IPS DF 6.9 (cell line): ENCODE measurements around the gene ATF6B.

Experiments
- DNase-seq: peaks from one replicate; pipeline ENCODE4 v3.0.0-alpha.2; 2013; ENCODE audit warnings: low read depth, low spot score
- H3K27ac ChIP-seq: one replicate; pipeline ENCODE4 v1.5.1; 2013; ENCODE audit warnings: low read length, control low read depth
- H3K27me3 ChIP-seq: 2 replicates; pipeline ENCODE4 v1.6.1; 2013; ENCODE audit warnings: mild to moderate bottlenecking, low read length; ENCODE audit not compliant: control insufficient read depth, insufficient read depth
- H3K36me3 ChIP-seq: 2 replicates; pipeline ENCODE4 v1.6.1; 2013; ENCODE audit warnings: low read length; ENCODE audit not compliant: control insufficient read depth, insufficient read depth
- H3K4me1 ChIP-seq: 2 replicates; pipeline ENCODE4 v1.6.1; 2013; ENCODE audit warnings: low read length; ENCODE audit not compliant: control insufficient read depth, insufficient read depth
- H3K4me3 ChIP-seq: 2 replicates; pipeline ENCODE4 v1.5.1; 2013; ENCODE audit warnings: mild to moderate bottlenecking, low read length
- H3K9me3 ChIP-seq: 2 replicates; pipeline ENCODE4 v1.6.1; 2013; ENCODE audit warnings: low read length, inconsistent platforms; ENCODE audit not compliant: control insufficient read depth, insufficient read depth
- WGBS: extraction: QIAGEN DNeasy Blood & Tissue Kit; methylation state at CpG from one replicate; pipeline ENCODE4 v1.1.7; 2013; ENCODE audit warnings: mixed read lengths, missing lambda C conversion rate; ENCODE audit not compliant: insufficient read length, insufficient coverage; 5-methylcytosine and 5-hydroxymethylcytosine counted together

ATF6B gene

GRCh38 chr6:32082478-32082877 is 45.6 kb downstream of the ATF6B start:
- no peak for DNase-seq
- Histone ChIP-seq H3K27ac (no peak overlapping the region), H3K27me3 (no peaks in the 10 kb centered on the region)

DNA sequence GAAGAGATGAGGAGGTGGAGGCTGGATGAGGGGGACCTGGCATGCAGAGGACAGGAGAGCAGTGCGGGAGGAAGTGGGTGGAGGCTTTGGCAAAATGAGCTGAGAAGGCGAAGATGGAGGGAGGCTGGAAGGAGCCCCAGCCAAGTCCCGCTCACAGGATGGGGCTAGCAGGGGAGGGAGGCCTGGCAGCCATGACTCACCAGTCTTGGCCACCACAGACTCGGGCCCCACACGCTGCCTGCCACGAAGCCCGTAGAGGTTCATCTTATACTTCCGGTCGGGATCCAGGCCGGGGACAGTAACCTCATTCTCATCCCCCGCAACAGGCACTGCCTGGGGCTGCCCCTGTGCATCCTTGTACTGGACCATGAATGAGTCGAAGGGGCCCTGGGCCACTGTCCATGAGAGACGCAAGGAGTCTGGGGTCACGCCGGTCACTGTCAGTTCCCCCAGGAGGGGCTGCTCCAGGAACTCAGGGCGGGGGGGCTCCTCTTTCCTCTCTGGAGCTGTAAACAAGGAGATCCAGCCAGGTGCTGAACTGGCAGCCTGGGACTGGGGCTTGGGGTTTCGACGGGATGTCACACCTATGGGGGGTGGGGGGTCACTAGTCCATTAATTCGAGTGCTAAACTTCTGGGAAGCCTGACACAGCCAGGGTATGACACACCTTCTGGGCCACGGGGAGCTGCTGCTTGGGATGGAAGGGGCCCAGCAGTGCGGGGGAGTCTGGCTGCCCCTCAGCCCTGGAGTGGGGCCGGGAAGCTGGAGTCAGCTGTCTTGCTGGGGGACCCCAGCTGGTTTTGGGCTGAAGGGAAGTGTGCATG is 46.7 kb downstream of the ATF6B start:
- H3K27ac ChIP-seq = no peak overlapping the region
- peaks cover 2% of the 10 kb centered on the region; the same call in 1 of the 2 replicates for H3K4me1 ChIP-seq
- no CpG with 5 or more reads among the region's 22 CpGs for WGBS
- no peak overlapping the region for H3K4me3 ChIP-seq
- H3K27me3 ChIP-seq = no peaks in the 10 kb centered on the region
- H3K36me3 ChIP-seq = 0 out of 2 replicates have a peak, but pooled peaks cover 2% of the 10 kb centered on the region
- no peak for DNase-seq
- H3K9me3 ChIP-seq = no peaks in the 10 kb centered on the region

More at GRCh38 chr6:32082478-32082877, 45.6 kb downstream of the ATF6B start:
- H3K4me1 ChIP-seq = peaks cover 7% of the 10 kb centered on the region; the same call in 1 of the 2 replicates
- 0 out of 2 replicates have a peak, but pooled peaks cover 2% of the 10 kb centered on the region for H3K36me3 ChIP-seq
- H3K9me3 ChIP-seq = no peaks in the 10 kb centered on the region
- H3K4me3 ChIP-seq = no peak overlapping the region
- no CpG with 5 or more reads among the region's 6 CpGs for WGBS

DNA sequence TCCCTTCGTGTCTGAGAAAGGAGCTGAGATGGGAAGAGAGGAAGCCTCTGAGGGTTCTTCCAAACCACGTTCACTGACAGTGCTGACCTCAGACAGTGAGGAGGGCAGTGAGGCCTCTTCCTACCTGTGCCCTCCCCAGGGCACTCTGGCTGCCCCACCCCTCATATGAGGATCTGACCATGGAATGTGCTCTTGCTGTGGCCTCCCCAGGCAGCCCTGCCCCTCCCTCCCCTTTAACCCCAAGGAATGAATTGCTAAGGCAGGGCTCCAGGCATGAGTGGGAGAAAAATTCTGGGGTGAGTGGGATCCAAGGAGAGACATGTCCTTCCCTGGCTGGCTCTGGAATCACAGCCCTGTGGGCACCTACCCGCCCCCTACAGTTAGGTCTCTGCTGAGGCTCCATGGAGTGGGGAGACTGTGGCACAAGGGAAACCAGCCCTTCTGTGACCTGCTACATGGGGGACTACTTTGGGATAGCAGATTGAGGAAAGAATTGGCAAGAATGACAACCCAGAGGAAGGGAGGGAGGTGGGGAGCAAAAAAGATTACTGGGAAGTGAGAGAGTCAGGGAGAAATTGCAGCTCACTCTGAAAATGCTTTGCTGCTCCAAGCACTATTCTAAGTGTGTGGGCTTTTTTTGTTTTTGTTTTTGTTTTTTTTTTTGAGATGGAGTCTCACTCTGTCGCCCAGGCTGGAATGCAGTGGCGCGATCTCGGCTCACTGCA is 48.3 kb downstream of the ATF6B start:
- WGBS = no CpG with 5 or more reads among the region's 7 CpGs
- DNase-seq = no peak
- Histone ChIP-seq H3K4me3 (no peak overlapping the region), H3K27me3 (no peaks in the 10 kb centered on the region), H3K4me1 (no peaks in the 10 kb centered on the region), H3K27ac (no peak overlapping the region), H3K9me3 (no peaks in the 10 kb centered on the region), H3K36me3 (0 out of 2 replicates have a peak, but pooled peaks cover 2% of the 10 kb centered on the region)

DNA sequence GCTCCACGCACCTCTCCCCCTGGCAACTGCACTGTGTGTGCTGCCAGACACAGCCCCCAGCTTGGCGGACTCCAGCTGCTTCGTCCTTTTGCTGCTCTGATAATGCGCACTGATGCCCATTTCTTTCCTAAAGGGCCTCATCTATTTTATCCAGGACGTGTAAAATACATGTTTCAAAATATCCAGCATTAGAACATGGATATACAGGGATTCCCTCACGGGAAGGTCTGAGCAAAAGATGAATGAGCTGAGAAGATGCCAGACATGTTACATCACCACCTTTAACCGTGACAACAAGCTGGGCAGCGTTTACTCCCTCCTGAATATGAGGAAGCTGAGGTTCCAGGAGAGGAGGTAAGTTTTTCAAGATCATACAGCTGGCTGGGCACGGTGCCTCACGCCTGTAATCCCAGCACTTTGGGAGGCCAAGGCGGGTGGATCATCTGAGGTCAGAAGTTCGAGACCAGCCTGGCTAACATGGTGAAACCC is 51.7 kb downstream of the ATF6B start:
- H3K36me3 ChIP-seq = 0 out of 2 replicates have a peak, but pooled peaks cover 2% of the 10 kb centered on the region
- H3K27ac ChIP-seq = no peak overlapping the region
- no CpG with 5 or more reads among the region's 12 CpGs for WGBS
- no peaks in the 10 kb centered on the region for H3K9me3 ChIP-seq
- no peaks in the 10 kb centered on the region for H3K4me1 ChIP-seq
- DNase-seq = no peak
- no peak overlapping the region for H3K4me3 ChIP-seq
- H3K27me3 ChIP-seq = no peaks in the 10 kb centered on the region

- no peak overlapping the region for H3K27ac ChIP-seq
- H3K36me3 ChIP-seq = 0 out of 2 replicates have a peak, but pooled peaks cover 2% of the 10 kb centered on the region
- no peaks in the 10 kb centered on the region for H3K27me3 ChIP-seq
- no peaks in the 10 kb centered on the region for H3K9me3 ChIP-seq
- H3K4me3 ChIP-seq = no peak overlapping the region
- WGBS = no CpG with 5 or more reads among the region's 3 CpGs
- no peak for DNase-seq
- no peaks in the 10 kb centered on the region for H3K4me1 ChIP-seq
Measured at GRCh38 chr6:32075781-32076180, 52.3 kb downstream of the ATF6B start.

DNA sequence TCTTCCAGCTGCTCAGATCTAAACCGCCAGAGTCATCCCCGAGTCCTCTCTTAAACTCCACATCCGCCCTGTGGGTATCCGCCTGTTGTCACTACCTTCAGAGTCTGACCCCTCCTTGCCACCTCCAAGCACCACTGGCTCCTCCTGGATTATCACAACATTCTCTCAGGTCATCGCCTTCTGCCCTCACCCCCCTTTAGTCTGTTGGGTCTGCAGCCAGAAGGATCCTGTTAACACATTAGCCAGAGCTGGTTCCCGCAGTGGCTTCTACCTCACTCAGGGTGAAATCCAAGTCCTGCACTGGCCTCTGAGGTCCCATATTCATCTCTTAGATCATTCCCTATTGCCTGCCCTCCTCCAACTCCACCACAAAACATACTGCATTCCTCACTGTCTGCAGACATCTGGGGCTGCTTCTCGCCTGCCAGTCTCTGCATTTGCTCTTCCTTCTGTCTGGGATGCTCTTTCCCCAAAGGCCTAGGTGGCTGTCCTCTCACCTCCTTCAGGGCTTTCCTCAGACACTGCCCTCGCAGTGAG is 53.0 kb downstream of the ATF6B start:
- no peak for DNase-seq
- Histone ChIP-seq H3K36me3 (0 out of 2 replicates have a peak, but pooled peaks cover 2% of the 10 kb centered on the region), H3K4me3 (no peak overlapping the region), H3K9me3 (no peaks in the 10 kb centered on the region), H3K27me3 (no peaks in the 10 kb centered on the region), H3K4me1 (no peaks in the 10 kb centered on the region), H3K27ac (no peak overlapping the region)
- WGBS = no CpG with 5 or more reads among the region's 8 CpGs

- Histone ChIP-seq H3K27ac (no peak overlapping the region), H3K36me3 (no peaks in the 10 kb centered on the region), H3K4me3 (no peak overlapping the region), H3K4me1 (no peaks in the 10 kb centered on the region), H3K9me3 (no peaks in the 10 kb centered on the region), H3K27me3 (no peaks in the 10 kb centered on the region)
- WGBS = no CpG with 5 or more reads among the region's 10 CpGs
- DNase-seq = no peak
Measured at GRCh38 chr6:32073613-32074012, 54.4 kb downstream of the ATF6B start.

GRCh38 chr6:32073101-32073500 is 54.9 kb downstream of the ATF6B start:
- Histone ChIP-seq H3K36me3 (no peaks in the 10 kb centered on the region), H3K9me3 (no peaks in the 10 kb centered on the region), H3K27me3 (no peaks in the 10 kb centered on the region), H3K4me1 (no peaks in the 10 kb centered on the region), H3K4me3 (no peak overlapping the region), H3K27ac (no peak overlapping the region)
- no CpG with 5 or more reads among the region's 3 CpGs for WGBS
- no peak for DNase-seq

- H3K4me3 ChIP-seq = no peak overlapping the region
- H3K36me3 ChIP-seq = no peaks in the 10 kb centered on the region
- H3K9me3 ChIP-seq = no peaks in the 10 kb centered on the region
- no peaks in the 10 kb centered on the region for H3K27me3 ChIP-seq
- DNase-seq = no peak
- no peaks in the 10 kb centered on the region for H3K4me1 ChIP-seq
- no CpG with 5 or more reads among the region's 16 CpGs for WGBS
- H3K27ac ChIP-seq = no peak overlapping the region
Measured at GRCh38 chr6:32070814-32071543, 57.1 kb downstream of the ATF6B start.
